ENCODE data around the gene RNF5.

Gene RNF5

GRCh38 chr6:32223258-32224235, 45.3 kb downstream of the RNF5 start, which contains the start of gene NOTCH4:
Gene NOTCH4 (minus strand): TSS chr6:32224067. CDS start chr6:32223928, 139 bp downstream.
- Histone ChIP-seq H3K4me3 (ENCODE audit: low read depth in 1 of 2, low read length in 1 of 2) (no peak within 1 kb of the TSS), H3K9me3 (no peaks in the 10 kb centered on the region), H3K36me3 (no peaks in the 10 kb centered on the region), H3K4me1 (ENCODE audit: control insufficient read depth in 1 of 2, insufficient read depth in 1 of 2, low read depth in 1 of 2, low read length in 1 of 2) (no peaks in the 10 kb centered on the region), H3K27ac (no peak within 1 kb of the TSS), H3K27me3 (no peaks in the 10 kb centered on the region)
- TF ChIP-seq, protein P1, sequence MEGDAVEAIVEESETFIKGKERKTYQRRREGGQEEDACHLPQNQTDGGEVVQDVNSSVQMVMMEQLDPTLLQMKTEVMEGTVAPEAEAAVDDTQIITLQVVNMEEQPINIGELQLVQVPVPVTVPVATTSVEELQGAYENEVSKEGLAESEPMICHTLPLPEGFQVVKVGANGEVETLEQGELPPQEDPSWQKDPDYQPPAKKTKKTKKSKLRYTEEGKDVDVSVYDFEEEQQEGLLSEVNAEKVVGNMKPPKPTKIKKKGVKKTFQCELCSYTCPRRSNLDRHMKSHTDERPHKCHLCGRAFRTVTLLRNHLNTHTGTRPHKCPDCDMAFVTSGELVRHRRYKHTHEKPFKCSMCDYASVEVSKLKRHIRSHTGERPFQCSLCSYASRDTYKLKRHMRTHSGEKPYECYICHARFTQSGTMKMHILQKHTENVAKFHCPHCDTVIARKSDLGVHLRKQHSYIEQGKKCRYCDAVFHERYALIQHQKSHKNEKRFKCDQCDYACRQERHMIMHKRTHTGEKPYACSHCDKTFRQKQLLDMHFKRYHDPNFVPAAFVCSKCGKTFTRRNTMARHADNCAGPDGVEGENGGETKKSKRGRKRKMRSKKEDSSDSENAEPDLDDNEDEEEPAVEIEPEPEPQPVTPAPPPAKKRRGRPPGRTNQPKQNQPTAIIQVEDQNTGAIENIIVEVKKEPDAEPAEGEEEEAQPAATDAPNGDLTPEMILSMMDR (IDR thresholded peaks at IDR 0.05): no peak

DNA sequence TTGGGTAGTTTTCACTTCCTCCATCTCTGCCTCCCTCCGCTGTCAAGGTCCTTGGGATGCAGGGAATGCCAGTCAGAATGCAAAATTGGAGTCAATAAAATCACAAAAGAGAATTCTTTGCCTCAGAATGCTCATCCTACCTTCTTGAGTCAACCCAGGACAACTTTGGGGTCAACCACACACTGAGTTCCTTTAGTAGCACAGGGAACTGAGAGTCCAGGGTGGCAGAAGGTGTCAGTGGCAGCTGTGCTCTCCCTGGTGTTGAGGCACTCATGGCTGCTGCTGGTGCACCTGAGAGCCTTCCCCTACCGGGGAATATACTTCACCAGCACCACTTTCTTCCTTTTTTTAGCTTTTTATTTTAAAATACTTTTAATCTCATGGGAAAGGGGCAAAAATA, 46.5 kb downstream of the RNF5 start:
- Histone ChIP-seq H3K9me3 (no peaks in the 10 kb centered on the region), H3K27ac (no peak overlapping the region), H3K4me1 (ENCODE audit: control insufficient read depth in 1 of 2, insufficient read depth in 1 of 2, low read depth in 1 of 2, low read length in 1 of 2) (no peaks in the 10 kb centered on the region), H3K36me3 (no peaks in the 10 kb centered on the region), H3K4me3 (ENCODE audit: low read depth in 1 of 2, low read length in 1 of 2) (no peak overlapping the region), H3K27me3 (no peaks in the 10 kb centered on the region)
- TF ChIP-seq, protein P1 (IDR thresholded peaks at IDR 0.05): no peak

DNA sequence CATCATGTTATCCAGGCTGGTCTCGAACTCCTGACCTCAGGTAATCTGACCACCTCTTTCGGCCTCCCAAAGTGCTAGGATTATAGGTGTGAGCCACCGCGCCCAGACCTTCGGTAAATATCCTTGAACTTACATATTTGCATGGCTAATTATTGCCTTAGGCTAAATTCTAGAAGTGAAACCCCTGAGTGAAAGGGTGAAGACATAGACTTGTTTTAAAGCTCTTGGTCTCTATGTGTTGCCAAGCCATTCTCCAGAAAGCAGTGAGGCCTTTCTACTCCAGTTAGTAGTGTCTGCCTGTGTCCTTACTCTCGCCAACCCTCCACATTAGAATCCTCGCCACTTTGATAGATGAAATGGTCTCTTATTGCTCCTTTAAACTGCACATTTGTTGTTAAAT, 48.2 kb downstream of the RNF5 start:
- Histone ChIP-seq H3K27me3 (no peaks in the 10 kb centered on the region), H3K36me3 (no peaks in the 10 kb centered on the region), H3K4me3 (ENCODE audit: low read depth in 1 of 2, low read length in 1 of 2) (no peak overlapping the region), H3K9me3 (no peaks in the 10 kb centered on the region), H3K4me1 (ENCODE audit: control insufficient read depth in 1 of 2, insufficient read depth in 1 of 2, low read depth in 1 of 2, low read length in 1 of 2) (no peaks in the 10 kb centered on the region), H3K27ac (no peak overlapping the region)
- TF ChIP-seq, protein P1 (IDR thresholded peaks at IDR 0.05): no peak
